Stimulated activated naive CD4-positive, alpha-beta T cell treated with Interleukin-2 at 50 U/mL for 16 hours (primary cell): ENCODE results near the gene AARS1.
"Not testable (repeated sequence)": the region's sequence is repeated elsewhere in the genome, so short reads cannot be mapped to it uniquely, and the experiment has no call there.

Source experiments
- DNase-seq: peaks from one replicate; lab custom pipeline; 2025; lab: John Stamatoyannopoulos, UW

The AARS1 gene

GRCh38 chr16:70289229-70290094, at the start of gene AARS1:
Gene AARS1 (minus strand): TSS chr16:70289506. CDS start chr16:70282763, 6,743 bp downstream.
- DNase-seq, result peak; percentile 97

GRCh38 chr16:70337814-70338213, 48.5 kb upstream of the AARS1 start:
- DNase-seq, result no peak

- DNase-seq, result not testable (repeated sequence)
These were observed 43.4 kb upstream of the AARS1 start for GRCh38 chr16:70332728-70333127.

GRCh38 chr16:70331588-70332358, 42.5 kb upstream of the AARS1 start:
- no peak for DNase-seq

GRCh38 chr16:70331091-70331490, 41.8 kb upstream of the AARS1 start:
- DNase-seq, result no peak

GRCh38 chr16:70324998-70325747, 35.9 kb upstream of the AARS1 start:
- DNase-seq, result no peak

- DNase-seq, result no peak
These were observed 30.8 kb upstream of the AARS1 start for GRCh38 chr16:70320121-70320520.

- DNase-seq, result not testable (repeated sequence)
These were observed 18.4 kb upstream of the AARS1 start for GRCh38 chr16:70307726-70308125.

GRCh38 chr16:70306880-70307279, 17.6 kb upstream of the AARS1 start:
- DNase-seq, result no peak

- DNase-seq, result no peak
These were observed 15.7 kb upstream of the AARS1 start for GRCh38 chr16:70304892-70305448.

- DNase-seq, result no peak
These were observed 13.4 kb upstream of the AARS1 start for GRCh38 chr16:70302745-70303144.

- no peak for DNase-seq
These were observed 11.8 kb upstream of the AARS1 start for GRCh38 chr16:70301121-70301520.

GRCh38 chr16:70298988-70299938, 10.0 kb upstream of the AARS1 start, which contains the start of gene DDX19B:
Gene DDX19B (plus strand): TSS chr16:70299186. CDS start chr16:70299298, 112 bp downstream.
- DNase-seq, result peak; percentile 40

GRCh38 chr16:70295634-70296033, 6.3 kb upstream of the AARS1 start:
- no peak for DNase-seq

GRCh38 chr16:70294385-70295025, 5.2 kb upstream of the AARS1 start:
- no peak for DNase-seq

GRCh38 chr16:70292148-70292547, 2.8 kb upstream of the AARS1 start:
- not testable (repeated sequence) for DNase-seq

GRCh38 chr16:70290949-70291519, 1.7 kb upstream of the AARS1 start:
- DNase-seq, result no peak

- DNase-seq, result not testable (repeated sequence)
These were observed 1.9 kb downstream of the AARS1 start for GRCh38 chr16:70287304-70287971.

- no peak for DNase-seq
These were observed 12.9 kb downstream of the AARS1 start for GRCh38 chr16:70276392-70276791.
